ENCODE results near the gene FGF14.
"Not testable (repeated sequence)": the region's sequence is repeated elsewhere in the genome, so short reads cannot be mapped to it uniquely, and the experiment has no call there.

The FGF14 gene

GRCh38 chr13:102100234-102100633 is 301.6 kb downstream of the FGF14 start:
- Histone ChIP-seq H3K9me3 (ENCODE audit: control insufficient read depth, low read length) (no peaks in the 10 kb centered on the region), H3K27ac (ENCODE audit: low read depth, low read length, severe bottlenecking) (no peak overlapping the region), H3K4me1 (ENCODE audit: control insufficient read depth, insufficient read depth, low read length, poor library complexity, severe bottlenecking) (no peaks in the 10 kb centered on the region), H3K4me3 (ENCODE audit: extremely low read depth, insufficient read depth, low read length, poor library complexity, severe bottlenecking) (no peak overlapping the region), H3K36me3 (ENCODE audit: control insufficient read depth, insufficient read depth, low read length) (no peaks in the 10 kb centered on the region)
- 96% methylated on average over 2 of the region's 3 CpGs for WGBS, 2 experiments (ENCODE audit: insufficient coverage in 2 of 2)

DNA sequence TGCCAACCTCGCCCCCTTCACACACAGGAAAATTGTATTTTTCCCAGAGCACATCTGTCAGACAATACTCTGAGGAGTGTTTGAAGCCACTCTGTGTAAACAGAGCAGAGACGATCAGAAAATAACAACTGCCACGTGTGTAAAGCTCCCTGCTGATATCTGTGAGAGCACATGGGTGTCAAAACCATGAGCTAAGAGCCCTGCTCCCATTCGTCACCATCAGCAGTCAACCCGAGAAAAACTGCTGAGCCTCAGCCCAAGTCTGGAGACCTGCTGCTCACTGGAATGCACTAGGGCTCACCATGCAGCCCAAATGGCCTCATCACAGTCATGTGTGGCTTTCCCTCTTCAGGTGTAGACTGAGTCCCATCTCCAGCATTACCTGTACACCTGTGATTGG is 304.1 kb downstream of the FGF14 start:
- Histone ChIP-seq H3K27ac (ENCODE audit: low read depth, low read length, severe bottlenecking) (no peak overlapping the region), H3K4me3 (ENCODE audit: extremely low read depth, insufficient read depth, low read length, poor library complexity, severe bottlenecking) (no peak overlapping the region), H3K9me3 (ENCODE audit: control insufficient read depth, low read length) (no peaks in the 10 kb centered on the region), H3K36me3 (ENCODE audit: control insufficient read depth, insufficient read depth, low read length) (no peaks in the 10 kb centered on the region), H3K4me1 (ENCODE audit: control insufficient read depth, insufficient read depth, low read length, poor library complexity, severe bottlenecking) (no peaks in the 10 kb centered on the region)
- 66 to 69% methylated on average over 3 to 4 of the region's 5 CpGs for whole genome bisulfite sequencing, 2 experiments (ENCODE audit: insufficient coverage in 2 of 2)

DNA sequence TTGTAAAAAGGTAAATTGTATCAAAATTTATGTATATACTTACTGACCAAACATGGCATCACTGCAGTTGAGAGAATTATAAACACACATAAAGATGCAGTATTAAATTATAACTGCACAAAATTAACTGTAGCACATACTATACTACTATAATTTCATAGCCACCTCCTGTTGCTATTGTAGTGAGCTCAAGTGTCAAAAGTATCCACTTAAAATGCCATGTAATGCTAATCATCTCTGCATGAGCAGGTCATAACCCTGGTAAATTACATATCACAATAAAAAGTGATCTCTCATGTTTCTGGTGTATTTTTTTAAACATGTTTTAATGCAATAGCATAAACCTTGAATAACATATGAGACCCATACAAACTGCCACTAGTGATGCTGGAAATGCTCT is 308.6 kb downstream of the FGF14 start:
- not testable (repeated sequence) for H3K9me3 ChIP-seq (ENCODE audit: control insufficient read depth, low read length); H3K4me3 ChIP-seq (ENCODE audit: extremely low read depth, insufficient read depth, low read length, poor library complexity, severe bottlenecking); H3K27ac ChIP-seq (ENCODE audit: low read depth, low read length, severe bottlenecking); H3K4me1 ChIP-seq (ENCODE audit: control insufficient read depth, insufficient read depth, low read length, poor library complexity, severe bottlenecking); H3K36me3 ChIP-seq (ENCODE audit: control insufficient read depth, insufficient read depth, low read length)

DNA sequence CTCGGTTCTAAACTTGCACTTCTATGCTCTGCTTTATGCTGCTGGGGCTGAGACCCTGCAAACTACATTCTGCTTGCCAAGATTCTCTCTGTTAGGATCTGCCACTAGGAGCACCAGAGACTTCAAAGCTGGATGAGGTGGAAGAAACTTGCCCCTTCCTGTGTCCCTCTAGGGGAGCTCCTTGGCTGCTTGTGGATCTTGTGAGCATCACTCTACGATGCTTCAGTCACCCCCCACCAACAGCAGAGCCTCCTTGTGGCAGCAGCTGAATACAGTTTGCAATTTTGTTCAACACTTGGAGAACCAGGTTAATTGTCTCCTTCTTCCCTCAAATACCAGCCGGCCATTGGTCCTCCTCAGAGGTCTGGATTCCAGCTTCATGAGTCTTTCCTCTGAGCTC is 310.6 kb downstream of the FGF14 start:
- 31 to 40% methylated on average over 3 of the region's 3 CpGs for WGBS, 2 experiments (ENCODE audit: insufficient coverage in 2 of 2)
- Histone ChIP-seq H3K27ac (ENCODE audit: low read depth, low read length, severe bottlenecking) (no peak overlapping the region), H3K36me3 (ENCODE audit: control insufficient read depth, insufficient read depth, low read length) (no peaks in the 10 kb centered on the region), H3K4me1 (ENCODE audit: control insufficient read depth, insufficient read depth, low read length, poor library complexity, severe bottlenecking) (no peaks in the 10 kb centered on the region), H3K4me3 (ENCODE audit: extremely low read depth, insufficient read depth, low read length, poor library complexity, severe bottlenecking) (no peak overlapping the region), H3K9me3 (ENCODE audit: control insufficient read depth, low read length) (no peaks in the 10 kb centered on the region)

DNA sequence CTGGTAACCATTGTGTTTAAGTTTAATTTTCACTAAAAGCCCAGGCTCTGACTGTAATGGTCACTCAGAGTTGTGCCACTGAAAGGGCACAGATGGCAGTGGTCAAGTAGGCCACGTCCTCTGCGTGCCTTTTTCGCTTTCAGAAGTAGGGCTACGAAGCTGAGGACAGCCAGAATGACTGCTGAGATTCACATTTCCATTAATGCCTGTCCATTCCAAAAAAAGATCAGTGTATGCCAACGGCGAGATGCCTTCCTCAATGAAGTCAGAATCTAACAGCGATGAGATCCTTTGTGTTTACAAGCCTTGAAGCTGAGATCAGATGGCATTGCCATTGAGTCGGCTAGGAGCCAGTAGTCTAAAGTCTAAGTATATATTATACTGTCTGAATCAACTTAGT is 311.3 kb downstream of the FGF14 start:
- WGBS, 2 experiments (ENCODE audit: insufficient coverage in 2 of 2) = 91 to 100% methylated on average over 4 to 6 of the region's 8 CpGs
- Histone ChIP-seq H3K4me1 (ENCODE audit: control insufficient read depth, insufficient read depth, low read length, poor library complexity, severe bottlenecking) (no peaks in the 10 kb centered on the region), H3K36me3 (ENCODE audit: control insufficient read depth, insufficient read depth, low read length) (no peaks in the 10 kb centered on the region), H3K9me3 (ENCODE audit: control insufficient read depth, low read length) (no peaks in the 10 kb centered on the region), H3K27ac (ENCODE audit: low read depth, low read length, severe bottlenecking) (no peak overlapping the region), H3K4me3 (ENCODE audit: extremely low read depth, insufficient read depth, low read length, poor library complexity, severe bottlenecking) (no peak overlapping the region)

DNA sequence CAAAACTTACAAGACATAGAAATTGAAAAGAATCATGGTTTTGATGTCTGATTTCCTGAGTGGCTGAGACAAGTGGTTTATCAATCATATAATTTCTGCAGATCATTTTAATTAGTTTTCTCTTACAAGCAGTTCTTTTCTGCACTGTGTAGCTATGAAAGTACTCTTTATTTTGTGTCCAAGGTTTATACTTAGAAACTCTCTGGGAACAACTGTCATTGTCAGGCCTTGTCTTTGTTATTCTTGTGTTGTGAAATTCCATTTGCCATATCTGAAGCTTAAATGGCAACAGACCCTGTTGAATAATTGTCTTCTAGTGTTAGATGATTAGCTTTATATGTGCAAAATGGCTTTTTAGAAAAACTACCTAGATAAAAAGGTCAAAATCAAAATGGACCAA is 312.1 kb downstream of the FGF14 start:
- H3K4me3 ChIP-seq (ENCODE audit: extremely low read depth, insufficient read depth, low read length, poor library complexity, severe bottlenecking) = no peak overlapping the region
- H3K9me3 ChIP-seq (ENCODE audit: control insufficient read depth, low read length) = no peaks in the 10 kb centered on the region
- no peaks in the 10 kb centered on the region for H3K36me3 ChIP-seq (ENCODE audit: control insufficient read depth, insufficient read depth, low read length)
- H3K27ac ChIP-seq (ENCODE audit: low read depth, low read length, severe bottlenecking) = no peak overlapping the region
- H3K4me1 ChIP-seq (ENCODE audit: control insufficient read depth, insufficient read depth, low read length, poor library complexity, severe bottlenecking) = no peaks in the 10 kb centered on the region

- no peaks in the 10 kb centered on the region for H3K4me1 ChIP-seq (ENCODE audit: control insufficient read depth, insufficient read depth, low read length, poor library complexity, severe bottlenecking)
- no CpG with 5 or more reads among the region's 2 CpGs for WGBS, 2 experiments (ENCODE audit: insufficient coverage in 2 of 2)
- H3K9me3 ChIP-seq (ENCODE audit: control insufficient read depth, low read length) = no peaks in the 10 kb centered on the region
- H3K4me3 ChIP-seq (ENCODE audit: extremely low read depth, insufficient read depth, low read length, poor library complexity, severe bottlenecking) = no peak overlapping the region
- H3K36me3 ChIP-seq (ENCODE audit: control insufficient read depth, insufficient read depth, low read length) = no peaks in the 10 kb centered on the region
- no peak overlapping the region for H3K27ac ChIP-seq (ENCODE audit: low read depth, low read length, severe bottlenecking)
Observed at GRCh38 chr13:102089177-102089576, 312.7 kb downstream of the FGF14 start.

DNA sequence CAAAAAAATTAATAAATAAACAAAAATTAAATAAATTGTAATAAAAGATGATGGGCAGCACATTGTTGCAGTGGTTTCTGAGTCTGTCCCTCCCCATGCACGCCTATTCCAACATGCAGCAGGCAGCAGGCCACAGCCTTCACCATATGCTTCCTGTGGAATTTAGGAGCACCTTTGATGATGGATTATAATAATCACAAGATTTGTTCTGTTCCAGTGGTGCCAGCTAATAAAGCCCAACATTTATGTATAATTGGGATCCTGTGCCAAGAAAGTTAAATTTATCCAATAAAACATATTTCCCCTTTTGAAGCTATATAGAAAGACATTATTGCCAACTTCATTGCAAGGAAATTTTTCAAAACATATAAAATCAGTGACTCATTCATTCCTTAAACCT is 328.6 kb downstream of the FGF14 start:
- Histone ChIP-seq H3K27ac (ENCODE audit: low read depth, low read length, severe bottlenecking) (no peak overlapping the region), H3K36me3 (ENCODE audit: control insufficient read depth, insufficient read depth, low read length) (no peaks in the 10 kb centered on the region), H3K4me1 (ENCODE audit: control insufficient read depth, insufficient read depth, low read length, poor library complexity, severe bottlenecking) (no peaks in the 10 kb centered on the region), H3K4me3 (ENCODE audit: extremely low read depth, insufficient read depth, low read length, poor library complexity, severe bottlenecking) (no peak overlapping the region), H3K9me3 (ENCODE audit: control insufficient read depth, low read length) (no peaks in the 10 kb centered on the region)
- no CpG with 5 or more reads among the region's 1 CpG for WGBS, 2 experiments (ENCODE audit: insufficient coverage in 2 of 2)

GRCh38 chr13:102071711-102072110 is 330.1 kb downstream of the FGF14 start:
- 82 to 100% methylated on average over 1 to 2 of the region's 6 CpGs for WGBS, 2 experiments (ENCODE audit: insufficient coverage in 2 of 2)
- no peaks in the 10 kb centered on the region for H3K9me3 ChIP-seq (ENCODE audit: control insufficient read depth, low read length)
- H3K36me3 ChIP-seq (ENCODE audit: control insufficient read depth, insufficient read depth, low read length) = no peaks in the 10 kb centered on the region
- no peak overlapping the region for H3K27ac ChIP-seq (ENCODE audit: low read depth, low read length, severe bottlenecking)
- H3K4me3 ChIP-seq (ENCODE audit: extremely low read depth, insufficient read depth, low read length, poor library complexity, severe bottlenecking) = no peak overlapping the region
- no peaks in the 10 kb centered on the region for H3K4me1 ChIP-seq (ENCODE audit: control insufficient read depth, insufficient read depth, low read length, poor library complexity, severe bottlenecking)

DNA sequence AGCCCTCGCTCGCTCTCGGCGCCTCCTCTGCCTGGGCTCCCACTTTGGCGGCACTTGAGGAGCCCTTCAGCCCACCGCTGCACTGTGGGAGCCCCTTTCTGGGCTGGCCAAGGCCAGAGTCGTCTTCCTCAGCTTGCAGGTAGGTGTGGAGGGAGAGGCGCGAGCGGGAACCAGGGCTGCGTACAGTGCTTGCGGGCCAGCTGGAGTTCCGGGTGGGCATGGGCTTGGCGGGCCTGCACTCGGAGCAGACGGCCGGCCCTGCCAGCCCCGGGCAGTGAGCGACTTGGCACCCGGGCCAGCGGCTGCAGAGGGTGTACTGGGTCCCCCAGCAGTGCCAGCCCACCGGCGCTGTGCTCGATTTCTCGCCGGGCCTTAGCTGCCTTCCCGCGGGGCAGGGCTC is 333.5 kb downstream of the FGF14 start:
- H3K9me3 ChIP-seq (ENCODE audit: control insufficient read depth, low read length); H3K36me3 ChIP-seq (ENCODE audit: control insufficient read depth, insufficient read depth, low read length); H3K4me1 ChIP-seq (ENCODE audit: control insufficient read depth, insufficient read depth, low read length, poor library complexity, severe bottlenecking); H3K4me3 ChIP-seq (ENCODE audit: extremely low read depth, insufficient read depth, low read length, poor library complexity, severe bottlenecking); H3K27ac ChIP-seq (ENCODE audit: low read depth, low read length, severe bottlenecking): not testable (repeated sequence)
- WGBS, 2 experiments (ENCODE audit: insufficient coverage in 2 of 2) = 94 to 96% methylated on average over 7 to 8 of the region's 28 CpGs

- H3K36me3 ChIP-seq (ENCODE audit: control insufficient read depth, insufficient read depth, low read length) = no peaks in the 10 kb centered on the region
- H3K4me1 ChIP-seq (ENCODE audit: control insufficient read depth, insufficient read depth, low read length, poor library complexity, severe bottlenecking) = no peaks in the 10 kb centered on the region
- no peak overlapping the region for H3K4me3 ChIP-seq (ENCODE audit: extremely low read depth, insufficient read depth, low read length, poor library complexity, severe bottlenecking)
- H3K9me3 ChIP-seq (ENCODE audit: control insufficient read depth, low read length) = peaks cover 14% of the 10 kb centered on the region
- no CpG with 5 or more reads among the region's 2 CpGs for WGBS, 2 experiments (ENCODE audit: insufficient coverage in 2 of 2)
- no peak overlapping the region for H3K27ac ChIP-seq (ENCODE audit: low read depth, low read length, severe bottlenecking)
Observed at GRCh38 chr13:102055090-102055779, 346.6 kb downstream of the FGF14 start.
